ENCODE data around the gene SYVN1.

DNA sequence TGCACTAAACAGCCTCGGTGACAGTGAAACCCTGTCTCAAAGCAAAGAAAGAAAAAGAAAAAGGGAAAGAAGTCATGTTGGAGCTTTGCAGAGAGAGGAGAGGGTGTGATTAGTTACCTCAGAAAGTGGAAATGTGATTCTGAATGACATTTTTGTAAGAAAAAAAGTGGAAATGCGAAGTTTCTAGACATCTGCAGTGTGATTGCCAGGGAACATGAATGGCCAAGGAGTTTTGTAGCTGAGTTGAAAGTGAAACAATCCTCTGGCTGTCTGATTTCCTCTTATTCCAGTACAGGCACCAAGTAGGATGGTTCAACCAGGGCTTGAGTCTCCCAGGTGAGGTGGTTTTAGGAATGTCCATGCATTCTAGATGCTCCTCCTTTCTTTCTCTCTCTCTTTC is 17.8 kb upstream of the SYVN1 start:
- TF ChIP-seq, protein P1, sequence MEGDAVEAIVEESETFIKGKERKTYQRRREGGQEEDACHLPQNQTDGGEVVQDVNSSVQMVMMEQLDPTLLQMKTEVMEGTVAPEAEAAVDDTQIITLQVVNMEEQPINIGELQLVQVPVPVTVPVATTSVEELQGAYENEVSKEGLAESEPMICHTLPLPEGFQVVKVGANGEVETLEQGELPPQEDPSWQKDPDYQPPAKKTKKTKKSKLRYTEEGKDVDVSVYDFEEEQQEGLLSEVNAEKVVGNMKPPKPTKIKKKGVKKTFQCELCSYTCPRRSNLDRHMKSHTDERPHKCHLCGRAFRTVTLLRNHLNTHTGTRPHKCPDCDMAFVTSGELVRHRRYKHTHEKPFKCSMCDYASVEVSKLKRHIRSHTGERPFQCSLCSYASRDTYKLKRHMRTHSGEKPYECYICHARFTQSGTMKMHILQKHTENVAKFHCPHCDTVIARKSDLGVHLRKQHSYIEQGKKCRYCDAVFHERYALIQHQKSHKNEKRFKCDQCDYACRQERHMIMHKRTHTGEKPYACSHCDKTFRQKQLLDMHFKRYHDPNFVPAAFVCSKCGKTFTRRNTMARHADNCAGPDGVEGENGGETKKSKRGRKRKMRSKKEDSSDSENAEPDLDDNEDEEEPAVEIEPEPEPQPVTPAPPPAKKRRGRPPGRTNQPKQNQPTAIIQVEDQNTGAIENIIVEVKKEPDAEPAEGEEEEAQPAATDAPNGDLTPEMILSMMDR (conservative IDR thresholded peaks at IDR 0.05) = no peak
- no peak for TF ChIP-seq EZH2 (IDR thresholded peaks at IDR 0.05; ENCODE audit: low read depth)
